ENCODE data around the gene DCAF15.

The DCAF15 gene

GRCh38 chr19:13981467-13981866 is 29.2 kb downstream of the DCAF15 start:
- Histone ChIP-seq H3K4me3 (ENCODE audit: low read depth in 1 of 5, low read length in 5 of 5) (no peak overlapping the region), H3K36me3 (ENCODE audit: control insufficient read depth in 5 of 5, insufficient read depth in 5 of 5, low read length in 5 of 5) (peaks cover 0 to 26% (median 16%) of the 10 kb centered on the region in 5 donors), H3K9me3 (ENCODE audit: control insufficient read depth in 5 of 5, low read length in 5 of 5) (no peaks in the 10 kb centered on the region), H3K9ac (ENCODE audit: low read length in 5 of 5) (no peak overlapping the region), H3K27me3 (ENCODE audit: control insufficient read depth in 5 of 5, insufficient read depth in 4 of 5, low read length in 5 of 5) (peaks cover 0 to 3% (median 0%) of the 10 kb centered on the region in 5 donors), H3K27ac (ENCODE audit: low read depth, low read length) (no peak overlapping the region), H3K4me1 (ENCODE audit: control insufficient read depth in 5 of 5, insufficient read depth in 5 of 5, low read length in 5 of 5) (peaks cover 1 to 37% (median 24%) of the 10 kb centered on the region in 5 donors)

GRCh38 chr19:13981988-13982501 is 29.7 kb downstream of the DCAF15 start:
- no peaks in the 10 kb centered on the region for H3K9me3 ChIP-seq (ENCODE audit: control insufficient read depth in 5 of 5, low read length in 5 of 5)
- H3K27me3 ChIP-seq (ENCODE audit: control insufficient read depth in 5 of 5, insufficient read depth in 4 of 5, low read length in 5 of 5): peaks cover 0 to 3% (median 0%) of the 10 kb centered on the region in 5 donors
- no peak overlapping the region for H3K4me3 ChIP-seq (ENCODE audit: low read depth in 1 of 5, low read length in 5 of 5)
- H3K27ac ChIP-seq (ENCODE audit: low read depth, low read length): no peak overlapping the region
- H3K9ac ChIP-seq (ENCODE audit: low read length in 5 of 5): no peak overlapping the region
- peaks cover 1 to 43% (median 28%) of the 10 kb centered on the region in 5 donors for H3K4me1 ChIP-seq (ENCODE audit: control insufficient read depth in 5 of 5, insufficient read depth in 5 of 5, low read length in 5 of 5)
- peaks cover 0 to 23% (median 15%) of the 10 kb centered on the region in 5 donors for H3K36me3 ChIP-seq (ENCODE audit: control insufficient read depth in 5 of 5, insufficient read depth in 5 of 5, low read length in 5 of 5)

- H3K4me1 ChIP-seq (ENCODE audit: control insufficient read depth in 5 of 5, insufficient read depth in 5 of 5, low read length in 5 of 5): peaks cover 1 to 50% (median 36%) of the 10 kb centered on the region in 5 donors
- H3K9me3 ChIP-seq (ENCODE audit: control insufficient read depth in 5 of 5, low read length in 5 of 5): no peaks in the 10 kb centered on the region
- peaks cover 0 to 23% (median 15%) of the 10 kb centered on the region in 5 donors for H3K36me3 ChIP-seq (ENCODE audit: control insufficient read depth in 5 of 5, insufficient read depth in 5 of 5, low read length in 5 of 5)
- no peak overlapping the region for H3K9ac ChIP-seq (ENCODE audit: low read length in 5 of 5)
- H3K27me3 ChIP-seq (ENCODE audit: control insufficient read depth in 5 of 5, insufficient read depth in 4 of 5, low read length in 5 of 5): peaks cover 0 to 3% (median 0%) of the 10 kb centered on the region in 5 donors
- no peak overlapping the region for H3K4me3 ChIP-seq (ENCODE audit: low read depth in 1 of 5, low read length in 5 of 5)
- H3K27ac ChIP-seq (ENCODE audit: low read depth, low read length): no peak overlapping the region
These were observed 30.5 kb downstream of the DCAF15 start for GRCh38 chr19:13982773-13983172.

DNA sequence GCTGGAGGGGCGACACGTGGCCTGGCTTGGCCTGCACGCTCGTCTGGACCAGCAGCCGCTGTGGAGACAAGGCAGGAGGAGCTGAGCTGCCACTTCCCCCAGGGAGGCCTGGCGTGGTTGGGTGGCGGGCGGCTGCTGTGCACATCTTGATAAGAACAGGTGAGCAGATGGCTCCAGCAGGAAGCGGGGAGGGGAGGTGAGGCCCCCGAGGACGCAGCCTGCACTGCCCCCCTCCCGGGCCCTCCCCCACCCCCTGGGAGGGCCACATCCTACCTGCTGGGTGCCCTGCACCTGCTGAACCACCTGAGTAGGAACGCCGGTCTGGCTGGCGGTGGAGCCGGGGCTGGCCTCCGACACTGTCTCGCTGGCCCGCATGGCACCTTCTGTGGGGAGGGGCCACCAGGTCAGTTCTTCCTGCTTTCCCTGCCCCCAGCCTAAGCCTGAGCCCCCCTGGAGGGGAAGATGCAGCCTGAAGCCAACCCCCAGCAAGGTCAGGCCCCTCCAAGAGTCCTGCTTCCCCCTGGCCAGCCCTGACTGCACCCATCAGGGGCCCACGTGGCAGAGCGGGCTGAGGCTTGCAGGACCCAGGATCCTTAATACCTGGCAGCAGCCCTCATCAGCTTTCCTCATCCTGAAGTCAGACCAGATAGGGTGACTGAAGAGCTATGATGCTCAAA is 31.0 kb downstream of the DCAF15 start:
- Histone ChIP-seq H3K4me3 (ENCODE audit: low read depth in 1 of 5, low read length in 5 of 5) (no peak overlapping the region), H3K9me3 (ENCODE audit: control insufficient read depth in 5 of 5, low read length in 5 of 5) (no peaks in the 10 kb centered on the region), H3K4me1 (ENCODE audit: control insufficient read depth in 5 of 5, insufficient read depth in 5 of 5, low read length in 5 of 5) (peaks cover 1 to 51% (median 34%) of the 10 kb centered on the region in 5 donors), H3K27ac (ENCODE audit: low read depth, low read length) (no peak overlapping the region), H3K9ac (ENCODE audit: low read length in 5 of 5) (no peak overlapping the region), H3K36me3 (ENCODE audit: control insufficient read depth in 5 of 5, insufficient read depth in 5 of 5, low read length in 5 of 5) (peaks cover 0 to 25% (median 15%) of the 10 kb centered on the region in 5 donors), H3K27me3 (ENCODE audit: control insufficient read depth in 5 of 5, insufficient read depth in 4 of 5, low read length in 5 of 5) (peaks cover 0 to 3% (median 0%) of the 10 kb centered on the region in 5 donors)

DNA sequence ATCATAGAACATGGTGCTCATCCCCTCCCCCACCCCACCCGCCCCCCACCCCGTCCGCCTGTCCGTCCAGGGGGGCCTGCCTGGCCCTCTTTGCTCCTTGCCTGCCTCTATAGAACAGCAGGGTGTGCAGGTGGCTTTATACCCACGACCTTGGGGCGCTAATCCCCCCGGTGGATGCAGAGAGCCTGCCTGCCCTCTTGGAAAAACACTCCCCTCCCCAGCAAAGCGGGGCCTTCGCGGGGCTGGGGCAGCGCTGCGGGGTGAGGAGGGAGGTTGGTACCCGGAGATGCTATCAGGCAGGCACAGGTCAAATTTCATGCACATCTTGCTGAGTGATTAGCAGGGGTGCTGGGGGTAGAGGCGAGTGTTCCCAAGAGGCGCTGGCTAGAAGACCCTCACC is 31.9 kb downstream of the DCAF15 start:
- H3K9me3 ChIP-seq (ENCODE audit: control insufficient read depth in 5 of 5, low read length in 5 of 5): no peaks in the 10 kb centered on the region
- H3K4me3 ChIP-seq (ENCODE audit: low read depth in 1 of 5, low read length in 5 of 5): no peak overlapping the region
- peaks cover 1 to 48% (median 30%) of the 10 kb centered on the region in 5 donors for H3K4me1 ChIP-seq (ENCODE audit: control insufficient read depth in 5 of 5, insufficient read depth in 5 of 5, low read length in 5 of 5)
- peaks cover 0 to 31% (median 16%) of the 10 kb centered on the region in 5 donors for H3K36me3 ChIP-seq (ENCODE audit: control insufficient read depth in 5 of 5, insufficient read depth in 5 of 5, low read length in 5 of 5)
- H3K27me3 ChIP-seq (ENCODE audit: control insufficient read depth in 5 of 5, insufficient read depth in 4 of 5, low read length in 5 of 5): peaks cover 0 to 3% (median 0%) of the 10 kb centered on the region in 5 donors
- no peak overlapping the region for H3K27ac ChIP-seq (ENCODE audit: low read depth, low read length)
- no peak overlapping the region for H3K9ac ChIP-seq (ENCODE audit: low read length in 5 of 5)

DNA sequence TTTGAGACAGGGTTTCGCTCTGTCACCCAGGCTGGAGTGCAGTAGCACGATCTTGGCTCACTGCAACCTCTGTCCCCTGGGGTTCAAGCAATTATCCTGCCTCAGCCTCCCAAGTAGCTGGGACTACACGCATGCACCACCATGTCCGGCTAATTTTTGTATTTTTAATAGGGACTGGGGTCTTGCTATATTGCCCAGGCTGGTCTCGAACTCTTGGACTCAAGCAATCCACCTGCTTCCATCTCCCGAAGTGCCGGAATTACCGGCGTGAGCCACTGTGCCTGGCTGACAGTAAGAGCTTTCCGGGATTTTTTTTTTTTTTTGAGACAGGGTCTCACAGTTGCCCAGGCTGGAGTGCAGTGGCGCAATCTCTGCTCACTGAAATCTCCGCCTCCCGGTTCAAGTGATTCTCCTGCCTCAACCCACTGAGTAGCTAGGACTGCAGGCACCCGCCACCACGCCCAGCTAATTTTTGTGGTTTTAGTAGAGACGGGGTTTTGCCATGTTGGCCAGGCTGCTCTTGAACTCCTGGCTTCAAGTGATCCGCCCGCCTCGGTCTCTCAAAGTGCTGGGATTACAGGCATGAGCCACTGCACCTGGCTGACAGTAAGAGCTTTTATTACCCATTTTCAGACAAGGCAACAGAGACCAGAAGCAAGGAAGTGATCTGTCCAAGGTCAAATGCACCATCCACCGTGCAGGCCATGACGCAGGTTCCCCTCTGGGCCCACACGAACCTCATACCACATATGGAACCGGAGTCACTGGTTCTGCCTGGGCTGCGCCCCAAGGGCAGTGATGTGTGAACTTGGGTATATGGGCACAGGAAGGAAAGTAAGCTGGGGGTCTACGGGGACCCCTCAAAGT is 32.8 kb downstream of the DCAF15 start:
- Histone ChIP-seq H3K9me3 (ENCODE audit: control insufficient read depth in 5 of 5, low read length in 5 of 5) (no peaks in the 10 kb centered on the region), H3K27me3 (ENCODE audit: control insufficient read depth in 5 of 5, insufficient read depth in 4 of 5, low read length in 5 of 5) (no peaks in the 10 kb centered on the region), H3K4me3 (ENCODE audit: low read depth in 1 of 5, low read length in 5 of 5) (no peak overlapping the region), H3K36me3 (ENCODE audit: control insufficient read depth in 5 of 5, insufficient read depth in 5 of 5, low read length in 5 of 5) (peaks cover 0 to 30% (median 17%) of the 10 kb centered on the region in 5 donors), H3K27ac (ENCODE audit: low read depth, low read length) (no peak overlapping the region), H3K9ac (ENCODE audit: low read length in 5 of 5) (no peak overlapping the region), H3K4me1 (ENCODE audit: control insufficient read depth in 5 of 5, insufficient read depth in 5 of 5, low read length in 5 of 5) (peaks cover 1 to 39% (median 23%) of the 10 kb centered on the region in 5 donors)

DNA sequence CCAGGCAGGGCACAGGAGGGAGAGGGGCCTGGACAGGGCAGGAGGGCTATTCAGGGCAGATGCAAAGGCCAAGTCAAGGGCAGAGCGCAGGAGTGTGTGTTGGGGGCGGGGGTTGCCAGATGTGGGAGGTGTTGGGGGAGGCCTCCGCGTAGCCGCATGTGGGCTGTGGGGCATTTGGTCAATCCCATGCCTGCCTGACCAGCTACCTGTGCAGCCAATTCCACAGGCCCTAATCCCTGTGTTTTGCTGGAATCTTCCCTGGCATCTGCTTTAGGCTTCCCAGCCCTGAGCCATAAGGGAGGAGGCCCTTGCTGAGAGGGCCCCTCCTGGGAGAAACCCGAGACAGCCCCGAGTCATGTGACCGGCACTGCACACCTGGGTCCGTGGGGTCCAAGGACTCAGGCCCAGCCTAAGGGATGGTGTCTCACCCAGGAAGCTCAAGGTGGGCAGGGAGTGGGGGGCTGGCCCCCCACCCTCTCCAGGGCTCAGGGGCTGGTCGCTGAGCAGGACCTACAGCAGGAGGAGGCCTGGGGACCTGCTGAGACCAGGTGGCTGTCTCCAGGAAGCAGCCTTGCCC is 33.5 kb downstream of the DCAF15 start:
- Histone ChIP-seq H3K9ac (ENCODE audit: low read length in 5 of 5) (peak overlapping the region in 3 of 5 donors; percentile 30 to 58 (median 56)), H3K27ac (ENCODE audit: low read depth, low read length) (peak overlapping the region; percentile 37), H3K4me3 (ENCODE audit: low read depth in 1 of 5, low read length in 5 of 5) (peak overlapping the region in 3 of 5 donors; percentile 30 to 53 (median 40)), H3K27me3 (ENCODE audit: control insufficient read depth in 5 of 5, insufficient read depth in 4 of 5, low read length in 5 of 5) (no peaks in the 10 kb centered on the region), H3K9me3 (ENCODE audit: control insufficient read depth in 5 of 5, low read length in 5 of 5) (no peaks in the 10 kb centered on the region), H3K36me3 (ENCODE audit: control insufficient read depth in 5 of 5, insufficient read depth in 5 of 5, low read length in 5 of 5) (peaks cover 0 to 26% (median 14%) of the 10 kb centered on the region in 5 donors), H3K4me1 (ENCODE audit: control insufficient read depth in 5 of 5, insufficient read depth in 5 of 5, low read length in 5 of 5) (peaks cover 1 to 39% (median 23%) of the 10 kb centered on the region in 5 donors)

DNA sequence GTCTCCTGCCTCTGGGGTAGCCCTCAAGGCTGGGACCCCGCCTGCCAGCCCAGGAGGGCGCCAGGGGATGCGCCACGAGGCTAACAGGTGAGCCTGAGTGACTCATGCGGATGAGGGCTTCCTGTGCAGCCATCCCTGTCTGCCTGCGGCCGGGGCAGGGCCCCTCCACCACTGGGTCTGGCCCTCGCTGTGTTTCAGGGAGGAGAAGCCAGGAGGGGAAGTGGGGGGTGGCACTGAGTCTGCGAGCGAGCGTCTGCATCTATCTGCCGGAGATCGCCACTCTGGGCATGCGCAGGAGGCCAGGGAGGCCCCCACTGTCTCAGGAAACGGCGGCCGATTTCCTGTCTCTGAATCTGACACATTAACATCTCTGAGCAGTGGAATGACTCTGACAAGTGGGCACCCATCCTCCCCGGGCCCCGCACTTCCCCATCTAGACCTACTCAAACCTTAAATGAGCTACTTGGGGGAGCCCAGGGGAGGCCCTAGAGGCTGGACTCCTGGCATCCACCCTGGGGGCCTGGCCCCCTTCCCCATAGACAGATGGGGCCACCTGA is 34.1 kb downstream of the DCAF15 start:
- peak overlapping the region; percentile 81 for H3K27ac ChIP-seq (ENCODE audit: low read depth, low read length)
- H3K4me1 ChIP-seq (ENCODE audit: control insufficient read depth in 5 of 5, insufficient read depth in 5 of 5, low read length in 5 of 5): peaks cover 1 to 39% (median 23%) of the 10 kb centered on the region in 5 donors
- H3K36me3 ChIP-seq (ENCODE audit: control insufficient read depth in 5 of 5, insufficient read depth in 5 of 5, low read length in 5 of 5): peaks cover 0 to 30% (median 17%) of the 10 kb centered on the region in 5 donors
- peak overlapping the region in 3 of 5 donors; percentile 30 to 53 (median 40) for H3K4me3 ChIP-seq (ENCODE audit: low read depth in 1 of 5, low read length in 5 of 5)
- no peaks in the 10 kb centered on the region for H3K27me3 ChIP-seq (ENCODE audit: control insufficient read depth in 5 of 5, insufficient read depth in 4 of 5, low read length in 5 of 5)
- H3K9ac ChIP-seq (ENCODE audit: low read length in 5 of 5): peak overlapping the region in 4 of 5 donors; percentile 19 to 78 (median 57)
- no peaks in the 10 kb centered on the region for H3K9me3 ChIP-seq (ENCODE audit: control insufficient read depth in 5 of 5, low read length in 5 of 5)

DNA sequence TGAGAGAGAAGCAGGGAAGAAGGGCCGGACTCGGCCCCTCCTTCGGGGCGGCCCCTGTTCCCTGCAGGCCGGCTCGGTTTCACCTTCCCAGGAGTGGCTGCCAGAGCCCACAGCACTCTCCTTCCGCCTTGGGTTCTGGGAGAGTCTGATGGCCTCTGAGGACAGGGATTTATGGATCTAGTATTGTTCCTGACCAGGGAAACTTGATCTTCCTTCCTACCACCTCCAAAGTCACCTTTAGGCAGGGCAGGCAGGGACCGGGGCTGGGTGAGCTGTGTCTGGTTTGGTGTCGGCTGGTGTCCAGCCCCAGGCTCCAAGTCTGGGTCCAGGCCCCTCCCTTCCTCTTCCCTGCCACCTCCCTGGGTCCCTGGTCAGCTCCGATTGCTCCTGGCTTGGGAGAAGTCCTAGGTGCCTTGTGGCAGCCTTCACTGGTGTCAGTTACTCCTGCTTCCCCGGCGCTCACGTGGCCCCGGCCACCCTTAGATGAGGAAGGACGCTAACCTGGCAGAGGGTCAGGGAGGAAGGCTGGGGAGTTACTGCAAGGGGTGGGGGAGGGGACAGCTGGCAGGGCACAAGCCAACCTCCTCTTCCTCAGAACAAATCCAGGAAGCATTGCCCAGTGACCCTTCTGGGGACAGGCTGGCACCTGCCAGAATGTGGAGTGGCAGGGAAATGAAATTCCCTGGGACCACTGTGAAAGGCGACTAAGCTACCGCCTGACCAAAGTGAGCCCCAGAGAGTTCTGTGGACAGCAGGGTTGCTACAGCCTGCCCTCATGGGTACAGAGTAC is 35.0 kb downstream of the DCAF15 start:
- H3K27ac ChIP-seq (ENCODE audit: low read depth, low read length): peak overlapping the region; percentile 81
- H3K27me3 ChIP-seq (ENCODE audit: control insufficient read depth in 5 of 5, insufficient read depth in 4 of 5, low read length in 5 of 5): no peaks in the 10 kb centered on the region
- H3K9ac ChIP-seq (ENCODE audit: low read length in 5 of 5): peak overlapping the region; percentile 19 to 78 (median 51)
- H3K9me3 ChIP-seq (ENCODE audit: control insufficient read depth in 5 of 5, low read length in 5 of 5): no peaks in the 10 kb centered on the region
- peaks cover 0 to 34% (median 18%) of the 10 kb centered on the region in 5 donors for H3K36me3 ChIP-seq (ENCODE audit: control insufficient read depth in 5 of 5, insufficient read depth in 5 of 5, low read length in 5 of 5)
- peaks cover 1 to 33% (median 23%) of the 10 kb centered on the region in 5 donors for H3K4me1 ChIP-seq (ENCODE audit: control insufficient read depth in 5 of 5, insufficient read depth in 5 of 5, low read length in 5 of 5)
- peak overlapping the region in 2 of 5 donors; percentile 40 to 53 for H3K4me3 ChIP-seq (ENCODE audit: low read depth in 1 of 5, low read length in 5 of 5)

Data from subcutaneous abdominal adipose tissue (tissue), 5 donors.